GM20431 (cell line): ENCODE results near the gene VRK3.
"Not testable (repeated sequence)": the region's sequence is repeated elsewhere in the genome, so short reads cannot be mapped to it uniquely, and the experiment has no call there.

ENCODE experiments used
- in situ Hi-C: fragments of 300-500 bp; cut with MseI, MboI; formaldehyde crosslinking; loops from one replicate; pipeline ENCODE4 v1.15.0; 2020; ENCODE audit warnings: low sequenced_read_pairs; ENCODE audit not compliant: unreplicated experiment

Gene VRK3

GRCh38 chr19:49999371-50000010 is 25.7 kb downstream of the VRK3 start:
- in situ Hi-C loops, result no loop called here

- in situ Hi-C loops, result no loop called here
Observed at GRCh38 chr19:49997709-49998108, 27.5 kb downstream of the VRK3 start.

DNA sequence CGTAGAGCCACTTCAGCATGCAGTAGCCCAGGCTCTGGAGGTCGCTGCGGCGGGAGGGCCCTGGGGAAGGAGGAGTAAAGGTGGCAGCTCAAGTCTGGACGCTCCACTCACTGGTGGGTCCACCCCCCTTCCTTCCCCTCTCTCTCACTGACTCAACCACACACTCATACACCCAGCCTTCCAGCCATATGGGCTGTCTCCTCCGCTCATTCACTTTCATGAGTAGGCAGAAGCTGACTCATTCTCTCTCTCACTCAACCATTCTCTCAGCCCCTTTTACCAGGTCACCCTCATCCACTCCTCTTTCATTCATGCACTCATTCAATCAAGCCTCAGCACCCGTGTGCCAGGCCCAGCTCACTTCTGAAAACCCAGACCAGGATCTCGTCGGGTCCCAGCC is 36.7 kb downstream of the VRK3 start:
- in situ Hi-C loops, result no loop called here

- in situ Hi-C loops, result no loop called here
Observed at GRCh38 chr19:49988007-49988406, 37.2 kb downstream of the VRK3 start.

DNA sequence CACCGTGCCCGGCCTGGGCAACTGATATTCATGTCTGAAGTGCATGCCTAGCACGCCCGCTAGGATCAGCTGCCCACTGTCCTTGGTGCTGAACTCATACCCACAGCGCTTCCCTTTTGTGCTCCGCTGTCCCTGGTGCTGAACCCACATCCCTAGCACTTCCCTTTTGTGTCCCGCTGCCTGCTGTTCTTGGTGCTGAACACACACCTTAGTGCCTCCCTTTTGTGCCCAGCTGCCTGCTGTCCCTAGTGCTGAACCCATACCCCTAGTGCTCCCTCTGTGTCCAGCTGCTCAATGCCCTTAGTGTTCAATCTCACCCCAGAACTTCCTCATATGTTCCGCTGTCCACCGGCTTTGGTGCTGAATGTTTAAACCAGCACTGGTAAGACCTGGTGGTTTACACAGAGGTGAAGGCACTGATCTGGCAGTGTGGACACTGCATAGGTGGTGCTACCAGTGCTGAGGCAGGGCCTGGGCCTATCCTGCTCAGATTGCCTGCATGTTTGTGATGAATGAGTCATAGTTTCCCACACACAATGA is 37.9 kb downstream of the VRK3 start:
- in situ Hi-C loops, result no loop called here

- in situ Hi-C loops, result no loop called here
Observed at GRCh38 chr19:49986354-49986753, 38.8 kb downstream of the VRK3 start.

DNA sequence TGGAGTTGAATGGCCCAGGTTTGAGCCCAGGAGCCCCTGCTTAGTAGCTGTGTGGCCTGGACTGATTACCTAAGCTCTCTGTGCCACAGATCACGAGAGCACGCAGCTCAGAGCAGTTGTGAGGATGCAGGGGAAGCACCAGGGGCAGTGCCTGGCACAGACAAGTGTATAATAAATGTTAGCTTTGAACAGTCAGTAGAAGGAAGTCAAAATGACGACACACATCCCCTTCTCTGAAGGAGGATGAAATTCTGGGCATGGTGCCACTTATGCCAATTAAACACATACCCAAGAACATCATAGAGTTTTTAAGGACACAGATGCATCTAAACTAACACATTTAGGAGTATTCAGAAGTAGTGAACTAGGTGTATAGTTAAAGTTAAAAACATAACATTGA is 39.3 kb downstream of the VRK3 start:
- in situ Hi-C loops, result no loop called here

GRCh38 chr19:49984491-49984890 is 40.7 kb downstream of the VRK3 start:
- in situ Hi-C loops, result no loop called here

GRCh38 chr19:49983645-49984229 is 41.4 kb downstream of the VRK3 start:
- in situ Hi-C loops, result no loop called here

DNA sequence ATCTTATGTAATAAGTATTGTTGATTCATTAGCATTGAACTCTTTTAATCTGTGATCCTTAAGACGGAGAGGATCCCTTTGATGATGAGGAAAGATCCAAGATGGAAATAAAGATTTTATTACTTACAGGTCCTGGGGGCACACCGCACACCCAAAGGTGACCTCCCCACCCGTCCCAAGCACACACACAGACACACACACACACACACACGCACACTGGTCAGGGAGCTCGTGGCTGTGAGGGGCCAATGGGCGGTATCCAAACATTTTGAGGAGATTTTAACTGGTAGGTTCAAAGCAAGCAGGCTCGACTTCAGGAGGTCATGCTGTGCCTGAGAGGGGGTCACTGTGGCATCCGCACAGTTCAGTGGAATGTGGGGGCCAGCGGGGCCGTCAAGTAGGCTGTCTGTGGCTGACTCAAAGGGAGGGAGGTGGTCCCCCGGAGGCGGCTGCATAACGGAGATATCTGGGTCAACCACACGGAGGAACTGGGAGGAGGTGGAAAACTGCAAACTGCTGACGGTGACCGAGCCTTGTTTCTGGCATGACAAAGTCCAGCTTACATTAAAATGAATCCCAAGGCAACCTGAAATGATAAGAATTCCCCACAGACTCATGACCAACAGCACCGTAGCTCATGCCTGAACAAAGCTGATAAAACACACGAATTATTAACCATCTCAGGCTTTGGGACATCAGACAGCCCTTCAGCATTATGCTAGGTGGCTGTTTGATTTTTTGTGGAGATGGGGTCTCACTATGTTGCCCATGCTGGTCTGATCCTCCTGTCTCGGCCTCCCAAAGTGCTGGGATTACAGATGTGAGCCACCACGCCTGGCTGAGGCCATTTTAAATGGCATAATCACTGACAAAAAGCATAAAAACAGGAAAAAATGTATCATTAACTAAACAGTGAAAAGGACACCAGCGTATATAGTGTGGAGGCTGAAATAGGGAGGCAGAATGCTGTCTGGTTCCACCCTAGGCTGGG is 43.3 kb downstream of the VRK3 start:
- in situ Hi-C loops, result no loop called here

- in situ Hi-C loops, result no loop called here
Observed at GRCh38 chr19:49978324-49978723, 46.8 kb downstream of the VRK3 start.

DNA sequence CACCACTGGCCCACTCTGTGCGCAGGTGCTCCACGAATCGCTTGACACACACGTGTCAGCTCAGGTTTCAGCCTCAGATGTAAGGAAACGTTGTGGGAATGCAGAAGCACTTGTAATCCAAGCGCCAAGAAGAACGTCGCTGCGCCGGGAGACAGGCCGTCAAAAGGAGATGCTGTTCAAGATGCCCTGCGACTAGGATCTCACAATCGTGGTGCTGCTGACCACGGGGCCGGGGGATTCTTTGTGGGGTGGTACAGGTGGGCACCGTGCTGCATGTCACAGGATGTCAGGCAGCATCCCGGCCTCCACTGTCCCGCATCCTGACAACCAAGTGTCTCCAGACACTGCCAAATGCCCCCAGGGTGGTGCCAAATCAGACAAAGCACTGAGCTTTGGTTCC is 47.3 kb downstream of the VRK3 start:
- in situ Hi-C loops, result no loop called here

- in situ Hi-C loops, result no loop called here
Observed at GRCh38 chr19:49977076-49977475, 48.1 kb downstream of the VRK3 start.

GRCh38 chr19:49976496-49976895 is 48.7 kb downstream of the VRK3 start:
- in situ Hi-C loops, result no loop called here

DNA sequence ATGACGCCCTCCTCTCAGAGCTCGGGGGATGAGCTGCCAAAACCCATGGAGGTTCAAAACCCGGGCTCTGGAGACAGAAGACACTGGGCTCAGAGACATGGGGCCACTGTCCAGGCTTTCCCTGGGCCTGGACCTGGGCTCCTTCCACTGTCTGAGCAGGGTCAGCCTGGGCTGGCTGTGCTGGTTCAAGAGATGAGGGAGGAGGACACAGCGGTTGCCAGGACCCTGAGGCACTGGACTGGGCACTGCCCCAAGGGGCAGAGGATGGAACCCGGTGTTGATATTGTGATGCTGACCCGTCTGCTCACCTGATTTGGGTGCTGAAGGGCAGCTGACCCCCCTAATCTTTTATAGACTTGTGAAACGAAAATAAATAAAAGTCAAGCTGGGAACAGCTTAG is 50.1 kb downstream of the VRK3 start:
- in situ Hi-C loops, result no loop called here

DNA sequence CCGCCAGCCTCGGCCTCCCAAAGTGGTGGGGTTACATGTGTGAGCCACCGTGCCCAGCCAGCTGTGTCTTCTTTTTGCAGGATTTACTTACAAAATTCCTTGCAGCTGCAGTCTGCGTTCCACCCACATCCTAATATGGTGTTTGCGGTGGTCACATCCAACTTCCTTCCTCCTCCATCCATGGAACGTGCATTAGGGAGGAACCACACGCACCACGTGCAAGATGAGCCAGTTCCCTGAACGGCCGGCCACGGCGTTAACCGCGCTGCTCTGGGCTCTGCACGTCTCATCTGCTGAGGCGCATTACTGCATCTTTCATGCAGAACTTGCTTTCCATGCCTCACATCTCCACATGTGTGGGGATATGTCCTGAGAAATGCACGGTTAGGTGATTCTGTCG is 51.2 kb downstream of the VRK3 start:
- in situ Hi-C loops, result no loop called here

DNA sequence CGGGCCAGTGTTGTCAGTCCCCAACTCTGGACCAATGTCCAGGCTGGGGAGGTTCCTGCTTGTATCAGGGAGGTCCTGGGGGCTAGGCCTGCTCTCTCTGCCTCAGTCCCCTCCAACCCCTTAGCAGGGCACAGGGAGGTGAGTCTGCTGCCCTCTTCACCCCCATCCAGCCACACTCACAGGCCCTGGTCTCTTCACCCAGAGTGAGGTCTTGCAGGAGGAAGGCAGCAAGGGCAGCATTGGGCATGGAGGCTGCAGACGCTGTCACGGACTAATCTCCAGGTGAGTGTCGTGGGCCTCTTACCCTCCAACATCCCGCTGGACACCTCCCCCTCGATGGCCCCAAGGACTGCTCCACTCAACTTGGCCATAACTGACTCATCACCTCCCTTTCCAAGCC is 52.3 kb downstream of the VRK3 start:
- in situ Hi-C loops, result no loop called here

DNA sequence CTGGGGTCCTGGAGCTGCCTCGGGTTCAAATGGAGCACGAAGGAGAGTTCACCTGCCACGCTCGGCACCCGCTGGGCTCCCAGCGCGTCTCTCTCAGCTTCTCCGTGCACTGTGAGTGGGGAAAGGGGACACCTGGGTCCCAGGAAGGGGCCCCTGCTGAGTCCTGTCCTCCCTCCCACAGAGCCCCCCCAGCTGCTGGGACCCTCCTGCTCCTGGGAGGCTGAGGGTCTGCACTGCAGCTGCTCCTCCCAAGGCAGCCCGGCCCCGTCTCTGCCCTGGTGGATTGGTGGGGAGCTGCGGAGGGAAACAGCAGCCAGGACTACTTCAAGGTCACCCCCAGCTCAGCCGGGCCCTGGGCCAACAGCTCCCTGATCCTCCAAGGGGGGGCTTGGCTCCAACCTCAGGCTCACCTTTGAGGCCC is 53.2 kb downstream of the VRK3 start:
- in situ Hi-C loops, result no loop called here

DNA sequence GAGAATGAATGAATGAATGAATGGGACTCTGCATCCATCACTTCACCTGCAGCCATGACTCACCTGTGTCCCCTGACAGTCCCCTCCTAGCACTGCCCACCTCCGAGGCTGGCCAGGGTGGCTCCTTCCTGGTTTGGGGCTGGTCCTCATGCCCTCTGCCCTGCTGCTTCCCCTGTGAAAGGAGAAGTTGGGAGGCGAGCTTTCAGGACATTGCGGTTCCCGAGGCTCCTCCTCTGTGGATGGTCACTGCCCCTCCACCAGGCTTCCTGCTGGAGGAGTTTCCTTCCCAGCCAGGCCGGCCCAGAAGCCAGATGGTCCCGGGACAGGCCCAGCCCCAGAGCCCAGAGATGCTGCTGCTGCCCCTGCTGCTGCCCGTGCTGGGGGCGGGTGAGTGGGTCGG is 55.8 kb downstream of the VRK3 start:
- in situ Hi-C loops, result not testable (repeated sequence)

GRCh38 chr19:49968279-49968922 is 56.8 kb downstream of the VRK3 start:
- in situ Hi-C loops, result no loop called here
